ENCODE results near the gene MLLT10. TPM values are rescaled to one million over a fixed set of nuclear protein-coding genes. Genes with fewer than 3 reads are reported as not detected.
A peak's percentile ranks its signal among the peaks of the same experiment; 100 is the strongest.
"Not testable (repeated sequence)": the region's sequence is repeated elsewhere in the genome, so short reads cannot be mapped to it uniquely, and the experiment has no call there.

The MLLT10 gene
- total RNA-seq, 1 experiment from 2014 or later: 23.3 TPM

- no peak for DNase-seq (ENCODE audit: low read depth)
These were observed 45.3 kb downstream of the MLLT10 start for GRCh38 chr10:21579291-21579690.

GRCh38 chr10:21581421-21581834 lies 47.4 kb downstream of the MLLT10 start:
- DNase-seq (ENCODE audit: low read depth): peak; percentile 10

GRCh38 chr10:21584834-21585530 lies 51.0 kb downstream of the MLLT10 start:
- no peak for DNase-seq (ENCODE audit: low read depth)

- no peak for DNase-seq (ENCODE audit: low read depth)
These were observed 53.4 kb downstream of the MLLT10 start for GRCh38 chr10:21587391-21587790.

- DNase-seq (ENCODE audit: low read depth): not testable (repeated sequence)
These were observed 54.1 kb downstream of the MLLT10 start for GRCh38 chr10:21588159-21588558.

GRCh38 chr10:21593986-21594385 lies 60.0 kb downstream of the MLLT10 start:
- no peak for DNase-seq (ENCODE audit: low read depth)

GRCh38 chr10:21599582-21599981 lies 65.5 kb downstream of the MLLT10 start:
- DNase-seq (ENCODE audit: low read depth): peak; percentile 4

GRCh38 chr10:21600804-21601433 lies 66.9 kb downstream of the MLLT10 start:
- DNase-seq (ENCODE audit: low read depth): no peak

- DNase-seq (ENCODE audit: low read depth): no peak
These were observed 68.3 kb downstream of the MLLT10 start for GRCh38 chr10:21602313-21602712.

- DNase-seq (ENCODE audit: low read depth): no peak
These were observed 69.7 kb downstream of the MLLT10 start for GRCh38 chr10:21603721-21604120.

GRCh38 chr10:21604651-21605050 lies 70.6 kb downstream of the MLLT10 start:
- no peak for DNase-seq (ENCODE audit: low read depth)

- DNase-seq (ENCODE audit: low read depth): no peak
These were observed 73.9 kb downstream of the MLLT10 start for GRCh38 chr10:21607907-21608306.

- no peak for DNase-seq (ENCODE audit: low read depth)
These were observed 80.0 kb downstream of the MLLT10 start for GRCh38 chr10:21614000-21614399.

- DNase-seq (ENCODE audit: low read depth): no peak
These were observed 83.2 kb downstream of the MLLT10 start for GRCh38 chr10:21617267-21617666.

- DNase-seq (ENCODE audit: low read depth): no peak
These were observed 89.3 kb downstream of the MLLT10 start for GRCh38 chr10:21623291-21623690.

- DNase-seq (ENCODE audit: low read depth): not testable (repeated sequence)
These were observed 90.4 kb downstream of the MLLT10 start for GRCh38 chr10:21624421-21624820.

GRCh38 chr10:21624951-21625350 lies 90.9 kb downstream of the MLLT10 start:
- no peak for DNase-seq (ENCODE audit: low read depth)

GRCh38 chr10:21625623-21626229 lies 91.7 kb downstream of the MLLT10 start:
- no peak for DNase-seq (ENCODE audit: low read depth)

GRCh38 chr10:21626457-21627161 lies 92.6 kb downstream of the MLLT10 start:
- peak; percentile 11 for DNase-seq (ENCODE audit: low read depth)

GRCh38 chr10:21627331-21627730 lies 93.3 kb downstream of the MLLT10 start:
- DNase-seq (ENCODE audit: low read depth): no peak

- no peak for DNase-seq (ENCODE audit: low read depth)
These were observed 94.0 kb downstream of the MLLT10 start for GRCh38 chr10:21628023-21628422.

GRCh38 chr10:21628645-21629044 lies 94.6 kb downstream of the MLLT10 start:
- DNase-seq (ENCODE audit: low read depth): not testable (repeated sequence)

Data from LHCN-M2 (cell line).